Tibial nerve (tissue), 3 donors: ENCODE results near the gene PIM1.

ENCODE experiments used
- POLR2A ChIP-seq, 2 donors: fragments of 450-650 bp; IDR thresholded peaks; one replicate each; pipeline ENCODE4 v1.6.1; 2017; ENCODE audit warnings: antibody characterized with exemption in 2 of 2, mild to moderate bottlenecking in 2 of 2, moderate library complexity in 2 of 2
- TF ChIP-seq, protein P1 (sequence below), 5 experiments: fragments of 200-600 bp in 3 of 5; fragments of 450-650 bp in 2 of 5; sonication (generic) in 3 of 5; IDR thresholded peaks; one replicate each; pipeline ENCODE4 v1.5.1; 2016 to 2019; ENCODE audit warnings: antibody characterized with exemption in 5 of 5, mild to moderate bottlenecking in 3 of 5, moderate library complexity in 2 of 5

DNA sequence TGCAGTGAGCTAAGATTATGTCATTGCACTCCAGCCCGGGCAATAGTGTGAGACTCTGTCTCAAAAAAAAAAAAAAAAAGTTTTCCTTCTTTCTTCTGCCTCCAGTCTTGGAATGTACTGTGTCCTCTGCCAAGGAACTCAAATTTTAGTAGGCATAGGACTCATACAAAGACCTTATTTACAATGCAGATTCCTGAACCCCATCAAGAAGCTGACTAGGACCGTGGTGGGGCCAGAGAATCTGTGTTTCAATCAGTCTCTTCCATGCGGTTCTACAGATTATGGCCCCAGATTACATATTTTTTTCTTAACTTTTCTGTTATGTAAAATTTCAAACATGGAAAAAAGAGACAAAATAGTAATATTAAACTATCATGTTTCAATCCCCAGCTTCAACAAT, 29.8 kb upstream of the PIM1 start:
- TF ChIP-seq POLR2A (IDR thresholded peaks at IDR 0.05) = no peak
- TF ChIP-seq, protein P1, sequence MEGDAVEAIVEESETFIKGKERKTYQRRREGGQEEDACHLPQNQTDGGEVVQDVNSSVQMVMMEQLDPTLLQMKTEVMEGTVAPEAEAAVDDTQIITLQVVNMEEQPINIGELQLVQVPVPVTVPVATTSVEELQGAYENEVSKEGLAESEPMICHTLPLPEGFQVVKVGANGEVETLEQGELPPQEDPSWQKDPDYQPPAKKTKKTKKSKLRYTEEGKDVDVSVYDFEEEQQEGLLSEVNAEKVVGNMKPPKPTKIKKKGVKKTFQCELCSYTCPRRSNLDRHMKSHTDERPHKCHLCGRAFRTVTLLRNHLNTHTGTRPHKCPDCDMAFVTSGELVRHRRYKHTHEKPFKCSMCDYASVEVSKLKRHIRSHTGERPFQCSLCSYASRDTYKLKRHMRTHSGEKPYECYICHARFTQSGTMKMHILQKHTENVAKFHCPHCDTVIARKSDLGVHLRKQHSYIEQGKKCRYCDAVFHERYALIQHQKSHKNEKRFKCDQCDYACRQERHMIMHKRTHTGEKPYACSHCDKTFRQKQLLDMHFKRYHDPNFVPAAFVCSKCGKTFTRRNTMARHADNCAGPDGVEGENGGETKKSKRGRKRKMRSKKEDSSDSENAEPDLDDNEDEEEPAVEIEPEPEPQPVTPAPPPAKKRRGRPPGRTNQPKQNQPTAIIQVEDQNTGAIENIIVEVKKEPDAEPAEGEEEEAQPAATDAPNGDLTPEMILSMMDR (IDR thresholded peaks at IDR 0.05) = no peak
